ENCODE data around the gene TMEM121B. TPM values are rescaled to one million over a fixed set of nuclear protein-coding genes. Genes with fewer than 3 reads are reported as not detected.

Gene TMEM121B
- total RNA-seq, 1 donor from 2014 or later: 2.6 TPM

DNA sequence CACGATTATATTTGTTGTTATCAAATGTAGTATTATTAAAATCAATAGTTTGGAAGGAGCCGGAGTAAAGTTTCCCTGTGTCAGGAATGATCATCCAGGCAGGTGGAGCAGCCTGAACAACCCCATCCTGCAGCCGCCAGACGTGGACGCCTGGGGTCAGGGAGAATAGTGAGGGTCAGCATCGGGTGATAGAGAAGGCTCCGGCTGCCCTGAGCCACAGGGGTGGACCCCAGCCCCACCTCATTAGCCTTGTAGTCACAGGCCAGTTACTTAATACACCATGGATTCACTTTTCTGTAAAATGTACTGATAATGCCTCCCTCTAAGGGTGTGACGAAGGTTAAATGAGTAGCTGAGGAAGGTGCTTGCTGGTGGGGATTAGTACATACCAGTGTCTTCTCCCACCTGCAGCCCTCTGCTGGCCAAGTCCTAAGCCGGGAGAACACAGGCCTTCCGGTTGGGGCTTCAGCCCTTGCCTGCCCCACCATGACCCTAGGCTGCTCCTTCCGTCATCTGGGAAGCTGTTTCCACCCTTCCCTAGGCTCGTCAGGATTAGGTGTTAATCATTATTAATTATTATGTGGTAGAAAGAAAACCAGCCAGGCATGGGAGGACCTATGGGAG is 14.9 kb downstream of the TMEM121B start:
- no peak overlapping the region for H3K4me3 ChIP-seq (ENCODE audit: low read length in 3 of 3)
- no peaks in the 10 kb centered on the region for H3K4me1 ChIP-seq (ENCODE audit: control insufficient read depth in 3 of 3, insufficient read depth in 3 of 3, low read length in 3 of 3)
- H3K9ac ChIP-seq (ENCODE audit: low read depth in 1 of 3, low read length in 3 of 3): no peak overlapping the region
- H3K27ac ChIP-seq (ENCODE audit: low read depth, low read length): no peak overlapping the region
- no peaks in the 10 kb centered on the region for H3K9me3 ChIP-seq (ENCODE audit: control insufficient read depth in 3 of 3, low read length in 3 of 3)
- no peaks in the 10 kb centered on the region for H3K27me3 ChIP-seq (ENCODE audit: control insufficient read depth in 3 of 3, insufficient read depth in 3 of 3, low read length in 3 of 3)
- H3K36me3 ChIP-seq (ENCODE audit: control insufficient read depth in 3 of 3, insufficient read depth in 3 of 3, low read length in 3 of 3): peaks cover 14 to 37% (median 36%) of the 10 kb centered on the region in 3 donors

DNA sequence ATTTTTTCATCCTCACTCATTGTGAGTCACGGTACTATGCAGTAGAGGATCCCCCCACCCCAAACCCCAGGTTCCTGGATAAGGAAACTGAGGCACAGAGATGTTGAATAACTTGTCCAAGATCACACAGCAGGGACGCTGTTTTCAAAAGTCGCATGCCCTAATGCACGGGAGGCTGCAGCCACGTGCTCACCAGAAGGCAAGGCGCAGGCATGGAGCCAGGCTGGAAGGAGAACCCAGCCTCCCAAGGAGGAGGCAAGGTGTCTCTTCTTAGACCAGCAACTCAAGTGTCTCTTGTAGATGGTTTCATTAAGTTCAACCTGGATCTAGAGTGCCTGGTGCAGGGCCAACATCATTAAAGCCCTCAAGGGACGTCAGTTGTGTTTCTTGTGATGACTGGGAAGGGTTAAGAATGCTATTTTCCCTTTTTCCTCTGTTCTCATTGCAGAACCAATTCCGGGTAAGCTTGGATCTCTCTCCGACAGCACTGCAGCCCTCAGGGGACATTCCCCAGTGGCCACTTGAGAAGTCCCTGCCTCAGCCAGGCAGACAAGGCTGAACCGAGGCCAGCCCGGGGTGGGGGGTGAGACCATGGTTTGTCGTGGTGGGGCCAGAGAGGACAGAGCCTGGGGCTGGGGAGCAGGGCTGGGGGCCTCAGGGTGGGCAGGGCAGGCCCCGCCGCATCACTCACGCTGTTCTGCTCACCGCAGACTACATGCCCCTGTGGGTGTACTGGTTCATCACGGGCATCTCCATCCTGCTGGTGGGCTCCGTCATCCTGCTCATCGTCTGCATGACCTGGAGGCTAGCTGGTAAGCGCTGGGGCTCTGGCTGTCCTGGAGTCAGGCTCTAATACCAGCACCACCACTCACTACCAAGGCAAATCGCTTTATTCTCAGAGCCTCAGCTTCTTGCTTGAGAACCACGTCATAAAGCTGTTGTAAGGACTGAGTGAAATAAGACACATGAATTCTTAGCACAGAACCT is 15.7 kb downstream of the TMEM121B start:
- no peak overlapping the region for H3K4me3 ChIP-seq (ENCODE audit: low read length in 3 of 3)
- H3K36me3 ChIP-seq (ENCODE audit: control insufficient read depth in 3 of 3, insufficient read depth in 3 of 3, low read length in 3 of 3): peaks cover 18 to 44% (median 44%) of the 10 kb centered on the region in 3 donors
- no peaks in the 10 kb centered on the region for H3K9me3 ChIP-seq (ENCODE audit: control insufficient read depth in 3 of 3, low read length in 3 of 3)
- no peaks in the 10 kb centered on the region for H3K27me3 ChIP-seq (ENCODE audit: control insufficient read depth in 3 of 3, insufficient read depth in 3 of 3, low read length in 3 of 3)
- no peak overlapping the region for H3K9ac ChIP-seq (ENCODE audit: low read depth in 1 of 3, low read length in 3 of 3)
- no peak overlapping the region for H3K27ac ChIP-seq (ENCODE audit: low read depth, low read length)
- H3K4me1 ChIP-seq (ENCODE audit: control insufficient read depth in 3 of 3, insufficient read depth in 3 of 3, low read length in 3 of 3): no peaks in the 10 kb centered on the region

DNA sequence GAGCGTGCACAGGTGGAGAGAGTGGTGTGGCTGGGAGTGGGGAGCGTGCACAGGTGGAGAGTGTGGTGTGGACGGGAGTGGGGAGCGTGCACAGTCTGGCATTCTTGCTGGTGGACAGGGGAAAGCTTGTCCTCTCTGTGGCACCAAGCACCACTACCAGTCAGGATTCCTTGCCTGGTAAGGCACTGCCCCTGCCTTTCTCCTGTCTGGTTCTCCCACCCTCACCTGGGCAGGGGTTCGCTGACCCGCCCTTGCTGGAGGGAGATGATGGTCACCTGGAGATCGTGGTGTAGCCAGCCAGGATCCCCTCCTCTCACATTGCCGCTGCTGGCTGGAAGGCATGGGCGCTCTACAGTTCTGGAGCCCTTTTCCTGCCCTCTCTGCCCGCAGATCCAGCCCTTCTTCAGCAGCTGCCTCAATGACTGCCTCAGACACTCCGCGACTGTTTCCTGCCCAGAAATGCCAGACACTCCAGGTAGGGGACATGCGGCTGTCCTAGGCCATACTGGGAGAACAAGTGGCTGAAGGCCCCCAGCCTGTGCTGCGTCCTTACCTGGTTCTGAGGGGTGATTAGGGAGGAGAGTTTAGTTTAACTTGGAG is 16.7 kb downstream of the TMEM121B start:
- H3K4me1 ChIP-seq (ENCODE audit: control insufficient read depth in 3 of 3, insufficient read depth in 3 of 3, low read length in 3 of 3): no peaks in the 10 kb centered on the region
- H3K9me3 ChIP-seq (ENCODE audit: control insufficient read depth in 3 of 3, low read length in 3 of 3): no peaks in the 10 kb centered on the region
- H3K27ac ChIP-seq (ENCODE audit: low read depth, low read length): no peak overlapping the region
- H3K27me3 ChIP-seq (ENCODE audit: control insufficient read depth in 3 of 3, insufficient read depth in 3 of 3, low read length in 3 of 3): no peaks in the 10 kb centered on the region
- peaks cover 18 to 49% (median 46%) of the 10 kb centered on the region in 3 donors for H3K36me3 ChIP-seq (ENCODE audit: control insufficient read depth in 3 of 3, insufficient read depth in 3 of 3, low read length in 3 of 3)
- H3K9ac ChIP-seq (ENCODE audit: low read depth in 1 of 3, low read length in 3 of 3): no peak overlapping the region
- no peak overlapping the region for H3K4me3 ChIP-seq (ENCODE audit: low read length in 3 of 3)

DNA sequence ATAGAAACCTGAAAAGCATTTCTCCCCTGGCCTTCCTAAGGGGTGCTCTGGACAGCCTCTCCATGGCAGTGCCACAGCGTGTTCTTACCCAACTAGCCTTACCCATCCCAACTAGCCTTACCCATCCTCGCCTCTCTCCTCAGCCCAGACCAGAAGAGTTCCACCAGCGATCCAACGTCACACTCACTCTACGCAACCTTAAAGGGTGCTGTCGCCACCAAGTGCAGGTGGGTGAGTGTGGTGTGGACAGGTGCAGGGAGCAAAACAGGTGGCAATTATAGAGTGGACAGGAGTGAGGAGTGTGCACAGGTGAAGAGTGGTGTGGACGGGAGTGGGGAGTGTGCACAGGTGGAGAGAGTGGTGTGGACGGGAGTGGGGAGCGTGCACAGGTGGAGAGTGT is 17.8 kb downstream of the TMEM121B start:
- H3K9ac ChIP-seq (ENCODE audit: low read depth in 1 of 3, low read length in 3 of 3): no peak overlapping the region
- peaks cover 25 to 56% (median 50%) of the 10 kb centered on the region in 3 donors for H3K36me3 ChIP-seq (ENCODE audit: control insufficient read depth in 3 of 3, insufficient read depth in 3 of 3, low read length in 3 of 3)
- no peaks in the 10 kb centered on the region for H3K4me1 ChIP-seq (ENCODE audit: control insufficient read depth in 3 of 3, insufficient read depth in 3 of 3, low read length in 3 of 3)
- H3K27ac ChIP-seq (ENCODE audit: low read depth, low read length): no peak overlapping the region
- no peaks in the 10 kb centered on the region for H3K9me3 ChIP-seq (ENCODE audit: control insufficient read depth in 3 of 3, low read length in 3 of 3)
- no peak overlapping the region for H3K4me3 ChIP-seq (ENCODE audit: low read length in 3 of 3)
- no peaks in the 10 kb centered on the region for H3K27me3 ChIP-seq (ENCODE audit: control insufficient read depth in 3 of 3, insufficient read depth in 3 of 3, low read length in 3 of 3)

DNA sequence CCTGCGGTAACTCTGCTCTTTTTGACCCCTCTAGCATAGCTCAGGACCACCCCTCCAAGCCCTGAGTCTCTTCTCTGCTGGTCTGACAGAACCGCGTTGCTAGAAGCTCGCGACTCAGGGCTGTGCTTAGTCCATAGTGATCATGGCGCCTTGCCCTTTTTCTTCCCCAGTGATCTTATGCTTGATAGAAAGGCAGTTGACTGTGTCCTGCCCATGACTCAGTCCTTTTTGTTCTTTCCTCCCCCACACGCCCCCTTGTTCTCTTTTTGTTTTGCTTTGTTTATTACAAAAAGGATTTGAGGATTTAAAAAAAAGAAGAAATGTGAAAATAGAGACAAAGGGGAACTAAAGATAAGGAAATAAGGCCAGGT is 18.9 kb downstream of the TMEM121B start:
- H3K9me3 ChIP-seq (ENCODE audit: control insufficient read depth in 3 of 3, low read length in 3 of 3): no peaks in the 10 kb centered on the region
- no peaks in the 10 kb centered on the region for H3K27me3 ChIP-seq (ENCODE audit: control insufficient read depth in 3 of 3, insufficient read depth in 3 of 3, low read length in 3 of 3)
- H3K36me3 ChIP-seq (ENCODE audit: control insufficient read depth in 3 of 3, insufficient read depth in 3 of 3, low read length in 3 of 3): peaks cover 23 to 60% (median 49%) of the 10 kb centered on the region in 3 donors
- H3K4me1 ChIP-seq (ENCODE audit: control insufficient read depth in 3 of 3, insufficient read depth in 3 of 3, low read length in 3 of 3): no peaks in the 10 kb centered on the region
- no peak overlapping the region for H3K4me3 ChIP-seq (ENCODE audit: low read length in 3 of 3)
- no peak overlapping the region for H3K27ac ChIP-seq (ENCODE audit: low read depth, low read length)
- no peak overlapping the region for H3K9ac ChIP-seq (ENCODE audit: low read depth in 1 of 3, low read length in 3 of 3)

DNA sequence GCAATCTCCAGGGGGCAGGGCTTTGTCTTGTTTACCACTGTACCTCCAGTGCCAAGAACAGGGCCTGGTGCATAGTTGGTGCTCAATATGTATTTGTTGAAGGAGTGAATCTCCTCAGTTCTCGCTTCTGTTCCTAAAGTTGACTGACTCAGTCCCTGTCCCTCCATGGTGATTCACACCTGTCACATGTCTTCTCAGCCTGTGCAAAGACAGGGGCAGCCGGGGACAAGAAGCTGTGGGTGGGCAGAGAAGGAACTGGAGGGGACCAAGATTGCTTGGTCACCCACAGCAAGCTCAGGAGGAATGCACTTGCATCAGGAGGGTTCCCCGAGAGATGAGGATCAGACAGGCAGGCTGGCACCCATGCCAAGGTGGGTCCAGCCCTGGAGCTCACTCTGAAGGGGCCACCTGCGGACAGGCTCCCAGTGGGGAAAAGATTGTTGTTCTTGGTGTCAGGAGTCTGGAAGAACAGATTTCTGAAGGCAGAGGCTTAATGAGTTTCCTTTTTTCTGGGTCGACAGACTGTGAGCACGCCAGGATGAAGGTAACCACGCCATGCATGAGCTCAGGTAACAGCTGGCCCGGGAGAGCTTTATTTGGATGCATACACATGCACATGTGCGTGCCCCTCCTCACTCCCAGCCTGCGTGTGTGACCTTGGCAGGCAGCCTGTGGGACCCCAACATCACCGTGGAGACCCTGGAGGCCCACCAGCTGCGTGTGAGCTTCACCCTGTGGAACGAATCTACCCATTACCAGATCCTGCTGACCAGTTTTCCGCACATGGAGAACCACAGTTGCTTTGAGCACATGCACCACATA is 19.5 kb downstream of the TMEM121B start:
- no peaks in the 10 kb centered on the region for H3K4me1 ChIP-seq (ENCODE audit: control insufficient read depth in 3 of 3, insufficient read depth in 3 of 3, low read length in 3 of 3)
- no peaks in the 10 kb centered on the region for H3K9me3 ChIP-seq (ENCODE audit: control insufficient read depth in 3 of 3, low read length in 3 of 3)
- H3K4me3 ChIP-seq (ENCODE audit: low read length in 3 of 3): no peak overlapping the region
- no peaks in the 10 kb centered on the region for H3K27me3 ChIP-seq (ENCODE audit: control insufficient read depth in 3 of 3, insufficient read depth in 3 of 3, low read length in 3 of 3)
- no peak overlapping the region for H3K27ac ChIP-seq (ENCODE audit: low read depth, low read length)
- H3K36me3 ChIP-seq (ENCODE audit: control insufficient read depth in 3 of 3, insufficient read depth in 3 of 3, low read length in 3 of 3): peaks cover 23 to 60% (median 46%) of the 10 kb centered on the region in 3 donors
- H3K9ac ChIP-seq (ENCODE audit: low read depth in 1 of 3, low read length in 3 of 3): no peak overlapping the region

DNA sequence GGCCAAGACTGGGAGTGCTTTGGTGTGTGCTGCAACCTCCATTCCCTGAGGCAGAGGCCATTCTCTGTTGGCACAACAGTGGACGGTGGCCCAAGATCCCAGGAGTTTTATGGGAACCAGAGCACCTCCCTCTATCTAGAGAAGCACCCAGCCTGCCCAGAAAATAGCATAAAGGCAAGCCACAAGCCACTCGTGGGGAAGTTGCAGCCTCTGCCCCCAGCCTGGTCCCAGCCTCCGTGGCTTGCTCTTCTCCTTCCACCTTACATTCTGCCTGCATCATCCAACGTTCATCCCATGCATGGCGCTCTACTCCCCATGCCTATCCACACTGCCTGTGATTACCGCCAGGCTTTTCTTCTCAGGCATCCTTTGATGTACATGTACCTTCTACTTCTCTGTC is 20.5 kb downstream of the TMEM121B start:
- H3K4me1 ChIP-seq (ENCODE audit: control insufficient read depth in 3 of 3, insufficient read depth in 3 of 3, low read length in 3 of 3): no peaks in the 10 kb centered on the region
- H3K9ac ChIP-seq (ENCODE audit: low read depth in 1 of 3, low read length in 3 of 3): no peak overlapping the region
- H3K9me3 ChIP-seq (ENCODE audit: control insufficient read depth in 3 of 3, low read length in 3 of 3): no peaks in the 10 kb centered on the region
- no peaks in the 10 kb centered on the region for H3K27me3 ChIP-seq (ENCODE audit: control insufficient read depth in 3 of 3, insufficient read depth in 3 of 3, low read length in 3 of 3)
- peaks cover 23 to 57% (median 43%) of the 10 kb centered on the region in 3 donors for H3K36me3 ChIP-seq (ENCODE audit: control insufficient read depth in 3 of 3, insufficient read depth in 3 of 3, low read length in 3 of 3)
- no peak overlapping the region for H3K27ac ChIP-seq (ENCODE audit: low read depth, low read length)
- no peak overlapping the region for H3K4me3 ChIP-seq (ENCODE audit: low read length in 3 of 3)

DNA sequence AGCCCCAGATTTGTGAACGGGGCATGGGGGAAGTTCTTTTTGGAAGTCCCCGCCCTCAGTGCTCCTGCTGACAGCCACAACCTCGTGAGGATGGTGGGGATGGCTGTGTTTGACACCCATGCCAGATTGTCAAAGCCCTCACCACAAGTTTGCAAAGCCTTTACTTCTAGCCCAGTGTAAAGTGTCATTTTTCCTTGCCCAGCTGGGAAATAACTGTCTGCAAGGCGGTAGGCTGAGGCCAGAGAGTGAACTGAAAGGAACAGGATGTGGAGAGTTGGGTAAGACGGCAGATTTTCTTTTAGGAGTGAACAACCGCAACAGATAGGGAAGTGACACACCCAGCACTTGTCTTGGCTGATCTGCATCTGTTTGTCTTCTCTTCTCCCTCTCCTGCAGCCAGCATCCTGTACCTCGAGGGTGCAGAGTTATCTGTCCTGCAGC is 22.8 kb downstream of the TMEM121B start:
- Histone ChIP-seq H3K4me3 (ENCODE audit: low read length in 3 of 3) (no peak overlapping the region), H3K9me3 (ENCODE audit: control insufficient read depth in 3 of 3, low read length in 3 of 3) (no peaks in the 10 kb centered on the region), H3K36me3 (ENCODE audit: control insufficient read depth in 3 of 3, insufficient read depth in 3 of 3, low read length in 3 of 3) (peaks cover 20 to 50% (median 38%) of the 10 kb centered on the region in 3 donors), H3K9ac (ENCODE audit: low read depth in 1 of 3, low read length in 3 of 3) (no peak overlapping the region), H3K27ac (ENCODE audit: low read depth, low read length) (no peak overlapping the region), H3K27me3 (ENCODE audit: control insufficient read depth in 3 of 3, insufficient read depth in 3 of 3, low read length in 3 of 3) (no peaks in the 10 kb centered on the region), H3K4me1 (ENCODE audit: control insufficient read depth in 3 of 3, insufficient read depth in 3 of 3, low read length in 3 of 3) (no peaks in the 10 kb centered on the region)

DNA sequence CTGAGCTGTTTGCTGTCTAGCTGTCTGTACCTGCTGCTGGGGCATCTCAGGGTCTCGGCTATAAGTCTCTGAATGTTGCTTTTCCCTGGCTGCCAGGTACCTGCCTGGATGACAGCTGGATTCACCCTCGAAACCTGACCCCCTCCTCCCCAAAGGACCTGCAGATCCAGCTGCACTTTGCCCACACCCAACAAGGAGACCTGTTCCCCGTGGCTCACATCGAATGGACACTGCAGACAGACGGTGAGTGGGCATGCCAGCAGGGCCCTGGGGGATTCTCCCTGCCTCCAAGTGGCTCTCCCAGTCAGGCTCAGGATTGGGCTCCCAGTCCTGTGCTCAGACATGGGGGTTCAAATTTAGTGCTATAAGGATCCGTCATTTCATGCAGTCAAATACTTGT is 23.5 kb downstream of the TMEM121B start:
- no peaks in the 10 kb centered on the region for H3K9me3 ChIP-seq (ENCODE audit: control insufficient read depth in 3 of 3, low read length in 3 of 3)
- H3K4me3 ChIP-seq (ENCODE audit: low read length in 3 of 3): no peak overlapping the region
- H3K9ac ChIP-seq (ENCODE audit: low read depth in 1 of 3, low read length in 3 of 3): no peak overlapping the region
- H3K27ac ChIP-seq (ENCODE audit: low read depth, low read length): no peak overlapping the region
- peaks cover 18 to 45% (median 33%) of the 10 kb centered on the region in 3 donors for H3K36me3 ChIP-seq (ENCODE audit: control insufficient read depth in 3 of 3, insufficient read depth in 3 of 3, low read length in 3 of 3)
- no peaks in the 10 kb centered on the region for H3K27me3 ChIP-seq (ENCODE audit: control insufficient read depth in 3 of 3, insufficient read depth in 3 of 3, low read length in 3 of 3)
- H3K4me1 ChIP-seq (ENCODE audit: control insufficient read depth in 3 of 3, insufficient read depth in 3 of 3, low read length in 3 of 3): no peaks in the 10 kb centered on the region
